GM04503 (cell line): Measurements from ENCODE around the gene SLC25A21.
"Not testable (repeated sequence)": the region's sequence is repeated elsewhere in the genome, so short reads cannot be mapped to it uniquely, and the experiment has no call there.

Experiments
- DNase-seq: peaks from one replicate; pipeline ENCODE4 v3.0.0-alpha.2; 2012; ENCODE audit warnings: low read depth

The SLC25A21 gene

GRCh38 chr14:36869125-36869524 is 303.3 kb downstream of the SLC25A21 start:
- no peak for DNase-seq

- no peak for DNase-seq
These were observed 305.5 kb downstream of the SLC25A21 start for GRCh38 chr14:36866867-36867266.

GRCh38 chr14:36863271-36863670 is 309.1 kb downstream of the SLC25A21 start:
- DNase-seq: no peak

- DNase-seq: not testable (repeated sequence)
These were observed 310.2 kb downstream of the SLC25A21 start for GRCh38 chr14:36862237-36862636.

- DNase-seq: no peak
These were observed 311.6 kb downstream of the SLC25A21 start for GRCh38 chr14:36860831-36861230.

GRCh38 chr14:36859119-36859518 is 313.3 kb downstream of the SLC25A21 start:
- no peak for DNase-seq

- no peak for DNase-seq
These were observed 314.5 kb downstream of the SLC25A21 start for GRCh38 chr14:36857842-36858445.

- no peak for DNase-seq
These were observed 315.3 kb downstream of the SLC25A21 start for GRCh38 chr14:36857136-36857535.

GRCh38 chr14:36856095-36856878 is 316.1 kb downstream of the SLC25A21 start:
- no peak for DNase-seq

- no peak for DNase-seq
These were observed 317.0 kb downstream of the SLC25A21 start for GRCh38 chr14:36855396-36855795.

GRCh38 chr14:36852981-36853691 is 319.3 kb downstream of the SLC25A21 start:
- DNase-seq: peak; percentile 21

GRCh38 chr14:36848213-36848612 is 324.2 kb downstream of the SLC25A21 start:
- DNase-seq: no peak

GRCh38 chr14:36847366-36847765 is 325.0 kb downstream of the SLC25A21 start:
- no peak for DNase-seq

GRCh38 chr14:36845356-36846012 is 326.9 kb downstream of the SLC25A21 start:
- no peak for DNase-seq

GRCh38 chr14:36844443-36845195 is 327.8 kb downstream of the SLC25A21 start:
- DNase-seq: no peak

- DNase-seq: no peak
These were observed 329.0 kb downstream of the SLC25A21 start for GRCh38 chr14:36843410-36843809.

GRCh38 chr14:36835128-36835527 is 337.3 kb downstream of the SLC25A21 start:
- DNase-seq: no peak

GRCh38 chr14:36834293-36834692 is 338.1 kb downstream of the SLC25A21 start:
- DNase-seq: no peak

GRCh38 chr14:36829547-36829946 is 342.9 kb downstream of the SLC25A21 start:
- DNase-seq: no peak

- no peak for DNase-seq
These were observed 344.5 kb downstream of the SLC25A21 start for GRCh38 chr14:36827861-36828260.

- DNase-seq: no peak
These were observed 345.8 kb downstream of the SLC25A21 start for GRCh38 chr14:36826614-36827013.

- DNase-seq: no peak
These were observed 347.6 kb downstream of the SLC25A21 start for GRCh38 chr14:36824854-36825253.
